Measurements from ENCODE around the gene DCC. TPM values are rescaled to one million over a fixed set of nuclear protein-coding genes. Genes with fewer than 3 reads are reported as not detected.

The DCC gene
- total and polyA plus RNA-seq, 9 of the 15 experiments (the other 6 are each of a cell fraction or from before 2014, with no cell fraction given): not detected

DNA sequence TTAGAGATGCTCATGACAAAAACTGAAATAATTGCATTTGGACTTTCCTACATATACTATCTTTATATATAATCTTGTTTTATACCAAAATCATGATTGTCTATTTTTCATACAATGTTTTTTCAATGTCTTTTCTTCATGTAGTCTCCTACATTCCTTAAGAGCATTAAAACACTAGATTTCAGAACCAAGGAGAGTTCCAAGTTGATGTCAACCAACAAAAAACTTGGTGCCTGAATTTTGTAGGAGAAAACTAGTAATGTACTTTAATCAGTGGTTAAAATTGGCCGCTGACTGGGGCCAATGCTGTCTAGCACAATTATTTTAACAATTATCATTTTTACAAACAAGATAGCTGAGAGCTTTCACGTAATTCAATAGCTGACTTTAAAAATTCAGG lies 678.8 kb downstream of the DCC start:
- ChIA-PET CTCF (ENCODE audit: low intra/inter-chr PET ratio) (no interaction called here), POLR2A (no interaction called here)
- Histone ChIP-seq H3K4me1 (replicated peaks in 1 of 2; ENCODE audit: control insufficient read depth in 2 of 2, insufficient read depth in 2 of 2, low read length in 2 of 2) (no peaks in the 10 kb centered on the region), H4K20me1 (replicated peaks; ENCODE audit: control insufficient read depth, insufficient read depth, low read length) (no peaks in the 10 kb centered on the region), H3K4me2 (ENCODE audit: insufficient read depth, low read length) (no peak overlapping the region), H3K36me3 (ENCODE audit: control insufficient read depth, insufficient read depth, low read length) (no peaks in the 10 kb centered on the region), H3K27ac (ENCODE audit: extremely low read depth, low read depth, low read length) (no peak overlapping the region), H3K9ac (ENCODE audit: insufficient read depth in 1 of 2, low read depth in 2 of 2, low read length in 2 of 2) (no peak overlapping the region), H2AFZ (ENCODE audit: low read depth, low read length) (no peak overlapping the region), H3K4me3 (no peak overlapping the region), H3K27me3 (ENCODE audit: control insufficient read depth in 2 of 2, insufficient read depth in 2 of 2, low read length in 2 of 2) (no peaks in the 10 kb centered on the region), H3K9me3 (replicated peaks; ENCODE audit: control insufficient read depth, insufficient read depth, low read depth, low read length) (no peaks in the 10 kb centered on the region), H3K79me2 (ENCODE audit: control insufficient read depth, insufficient read depth, low read length) (no peaks in the 10 kb centered on the region), H3K9me1 (ENCODE audit: control insufficient read depth, insufficient read depth, low read length) (no peaks in the 10 kb centered on the region)
- in situ Hi-C loops (cut with MboI): no loop called here
- FAIRE-seq (no peak), ATAC-seq (no peak), DNase-seq (ENCODE audit: extremely low read depth in 1 of 4, low spot score in 3 of 4) (no peak)
- 0% methylated on average over 2 of the region's 2 CpGs for WGBS (ENCODE audit: insufficient coverage, low coverage, missing lambda C conversion rate)
- intact Hi-C loops (cut with micrococcal nuclease): no loop called here
- no TSS peak for BruUV-seq (replicated peaks)
- TF ChIP-seq HOXB6 (CRISPR knock-in tag; IDR thresholded peaks at IDR 0.05; ENCODE audit: borderline replicate concordance) (no peak), KAT2B (IDR thresholded peaks at IDR 0.05; ENCODE audit: low read depth, low read length) (no peak), MEIS2 (IDR thresholded peaks at IDR 0.05; ENCODE audit: partially characterized antibody) (no peak), TCF7L2 (IDR thresholded peaks at IDR 0.05; ENCODE audit: low read depth, low read length) (no peak), FUS (optimal IDR thresholded peaks at IDR 0.05; ENCODE audit: low read depth, low read length) (no peak), BACH1 (tag; IDR thresholded peaks at IDR 0.05) (no peak), TAL1 (IDR thresholded peaks at IDR 0.05) (no peak), ZNF224 (CRISPR knock-in tag; IDR thresholded peaks at IDR 0.05) (no peak), ILF3 (IDR thresholded peaks at IDR 0.05; ENCODE audit: borderline replicate concordance) (no peak), ZNF263 (CRISPR knock-in tag; IDR thresholded peaks at IDR 0.05; ENCODE audit: borderline replicate concordance) (no peak), RB1 (IDR thresholded peaks at IDR 0.05; ENCODE audit: low read depth) (no peak), TAF1 (IDR thresholded peaks at IDR 0.05; ENCODE audit: control insufficient read depth, extremely low read depth, insufficient read depth, low read length, severe bottlenecking) (no peak), TARDBP (IDR thresholded peaks at IDR 0.05) (no peak), EZH2 (IDR thresholded peaks at IDR 0.05; ENCODE audit: borderline replicate concordance, low read depth, low read length) (no peak)
- TF ChIP-seq, protein P1, sequence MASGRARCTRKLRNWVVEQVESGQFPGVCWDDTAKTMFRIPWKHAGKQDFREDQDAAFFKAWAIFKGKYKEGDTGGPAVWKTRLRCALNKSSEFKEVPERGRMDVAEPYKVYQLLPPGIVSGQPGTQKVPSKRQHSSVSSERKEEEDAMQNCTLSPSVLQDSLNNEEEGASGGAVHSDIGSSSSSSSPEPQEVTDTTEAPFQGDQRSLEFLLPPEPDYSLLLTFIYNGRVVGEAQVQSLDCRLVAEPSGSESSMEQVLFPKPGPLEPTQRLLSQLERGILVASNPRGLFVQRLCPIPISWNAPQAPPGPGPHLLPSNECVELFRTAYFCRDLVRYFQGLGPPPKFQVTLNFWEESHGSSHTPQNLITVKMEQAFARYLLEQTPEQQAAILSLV (tag; IDR thresholded peaks at IDR 0.05): no peak
- TF ChIP-seq, protein P2, sequence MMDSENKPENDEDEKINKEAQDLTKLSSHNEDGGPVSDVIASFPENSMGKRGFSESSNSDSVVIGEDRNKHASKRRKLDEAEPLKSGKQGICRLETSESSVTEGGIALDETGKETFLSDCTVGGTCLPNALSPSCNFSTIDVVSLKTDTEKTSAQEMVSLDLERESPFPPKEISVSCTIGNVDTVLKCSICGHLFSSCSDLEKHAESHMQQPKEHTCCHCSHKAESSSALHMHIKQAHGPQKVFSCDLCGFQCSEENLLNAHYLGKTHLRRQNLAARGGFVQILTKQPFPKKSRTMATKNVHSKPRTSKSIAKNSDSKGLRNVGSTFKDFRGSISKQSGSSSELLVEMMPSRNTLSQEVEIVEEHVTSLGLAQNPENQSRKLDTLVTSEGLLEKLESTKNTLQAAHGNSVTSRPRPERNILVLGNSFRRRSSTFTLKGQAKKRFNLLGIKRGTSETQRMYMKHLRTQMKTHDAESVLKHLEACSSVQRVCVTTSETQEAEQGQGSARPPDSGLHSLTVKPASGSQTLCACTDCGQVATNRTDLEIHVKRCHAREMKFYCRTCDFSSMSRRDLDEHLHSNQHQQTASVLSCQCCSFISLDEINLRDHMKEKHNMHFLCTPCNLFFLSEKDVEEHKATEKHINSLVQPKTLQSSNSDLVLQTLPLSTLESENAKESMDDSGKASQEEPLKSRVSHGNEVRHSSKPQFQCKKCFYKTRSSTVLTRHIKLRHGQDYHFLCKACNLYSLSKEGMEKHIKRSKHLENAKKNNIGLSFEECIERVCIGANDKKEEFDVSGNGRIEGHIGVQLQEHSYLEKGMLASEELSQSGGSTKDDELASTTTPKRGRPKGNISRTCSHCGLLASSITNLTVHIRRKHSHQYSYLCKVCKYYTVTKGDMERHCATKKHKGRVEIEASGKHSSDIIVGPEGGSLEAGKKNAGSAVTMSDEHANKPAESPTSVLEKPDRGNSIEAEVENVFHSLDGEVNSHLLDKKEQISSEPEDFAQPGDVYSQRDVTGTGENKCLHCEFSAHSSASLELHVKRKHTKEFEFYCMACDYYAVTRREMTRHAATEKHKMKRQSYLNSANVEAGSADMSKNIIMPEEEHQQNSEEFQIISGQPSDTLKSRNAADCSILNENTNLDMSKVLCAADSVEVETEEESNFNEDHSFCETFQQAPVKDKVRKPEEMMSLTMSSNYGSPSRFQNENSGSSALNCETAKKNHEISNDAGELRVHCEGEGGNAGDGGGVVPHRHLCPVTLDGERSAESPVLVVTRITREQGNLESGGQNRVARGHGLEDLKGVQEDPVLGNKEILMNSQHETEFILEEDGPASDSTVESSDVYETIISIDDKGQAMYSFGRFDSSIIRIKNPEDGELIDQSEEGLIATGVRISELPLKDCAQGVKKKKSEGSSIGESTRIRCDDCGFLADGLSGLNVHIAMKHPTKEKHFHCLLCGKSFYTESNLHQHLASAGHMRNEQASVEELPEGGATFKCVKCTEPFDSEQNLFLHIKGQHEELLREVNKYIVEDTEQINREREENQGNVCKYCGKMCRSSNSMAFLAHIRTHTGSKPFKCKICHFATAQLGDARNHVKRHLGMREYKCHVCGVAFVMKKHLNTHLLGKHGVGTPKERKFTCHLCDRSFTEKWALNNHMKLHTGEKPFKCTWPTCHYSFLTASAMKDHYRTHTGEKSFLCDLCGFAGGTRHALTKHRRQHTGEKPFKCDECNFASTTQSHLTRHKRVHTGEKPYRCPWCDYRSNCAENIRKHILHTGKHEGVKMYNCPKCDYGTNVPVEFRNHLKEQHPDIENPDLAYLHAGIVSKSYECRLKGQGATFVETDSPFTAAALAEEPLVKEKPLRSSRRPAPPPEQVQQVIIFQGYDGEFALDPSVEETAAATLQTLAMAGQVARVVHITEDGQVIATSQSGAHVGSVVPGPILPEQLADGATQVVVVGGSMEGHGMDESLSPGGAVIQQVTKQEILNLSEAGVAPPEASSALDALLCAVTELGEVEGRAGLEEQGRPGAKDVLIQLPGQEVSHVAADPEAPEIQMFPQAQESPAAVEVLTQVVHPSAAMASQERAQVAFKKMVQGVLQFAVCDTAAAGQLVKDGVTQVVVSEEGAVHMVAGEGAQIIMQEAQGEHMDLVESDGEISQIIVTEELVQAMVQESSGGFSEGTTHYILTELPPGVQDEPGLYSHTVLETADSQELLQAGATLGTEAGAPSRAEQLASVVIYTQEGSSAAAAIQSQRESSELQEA (IDR thresholded peaks at IDR 0.05; ENCODE audit: low read depth): no peak

Data from K562 (cell line).